ENCODE data around the gene MXRA5. TPM values are rescaled to one million over a fixed set of nuclear protein-coding genes. Genes with fewer than 3 reads are reported as not detected.

MXRA5 gene
- total RNA-seq, 3 donors from 2014 or later (not counting 1 experiment from before 2014, with no cell fraction given): not detected

DNA sequence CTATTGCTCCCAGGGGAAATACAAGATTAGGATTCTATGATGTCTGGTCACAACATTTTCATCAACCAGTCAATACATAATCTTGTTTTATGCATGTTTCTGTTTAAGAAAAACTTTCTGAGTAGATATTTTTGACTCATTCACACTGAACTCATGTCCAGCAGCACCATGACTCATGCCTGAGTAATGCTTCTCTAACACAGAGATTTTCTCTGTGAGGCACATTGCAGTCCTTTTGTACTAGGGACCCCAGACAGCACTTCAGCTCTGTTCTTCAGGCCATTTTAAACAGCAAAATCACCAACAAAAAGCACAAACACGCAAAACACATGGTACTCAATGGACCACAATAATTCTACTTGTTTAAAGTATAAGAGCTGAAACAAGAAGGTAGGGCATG lies 83.6 kb downstream of the MXRA5 start:
- Histone ChIP-seq H3K9me3 (ENCODE audit: control insufficient read depth, insufficient read depth, low read length) (no peaks in the 10 kb centered on the region), H3K27ac (ENCODE audit: low read length) (no peak overlapping the region), H3K4me3 (ENCODE audit: low read length) (no peak overlapping the region), H3K27me3 (ENCODE audit: control insufficient read depth, insufficient read depth, low read length) (no peaks in the 10 kb centered on the region), H3K36me3 (ENCODE audit: control insufficient read depth, insufficient read depth, low read length) (no peaks in the 10 kb centered on the region), H3K4me1 (ENCODE audit: control insufficient read depth, insufficient read depth, low read length) (no peaks in the 10 kb centered on the region)
- DNase-seq: no peak
- no peaks in the 10 kb centered on the region for H3K27me3 Mint-ChIP-seq (ENCODE audit: low read depth in 2 of 2)
- no CpG with 5 or more reads among the region's 1 CpG for WGBS (ENCODE audit: insufficient coverage)
- H3K27ac Mint-ChIP-seq: no peak overlapping the region
- ATAC-seq: no peak
- no peak overlapping the region for H3K4me3 Mint-ChIP-seq
- no peaks in the 10 kb centered on the region for H3K4me1 Mint-ChIP-seq
- intact Hi-C loops (cut with micrococcal nuclease): no loop called here
- TF ChIP-seq CTCF (IDR thresholded peaks at IDR 0.05): no peak
- H3K36me3 Mint-ChIP-seq: no peaks in the 10 kb centered on the region
- H3K9me3 Mint-ChIP-seq: peaks cover 4 to 5% of the 10 kb centered on the region in 2 donors
